GM12865 (cell line): ENCODE data around the gene LSM3.

Source experiments
- DNase-seq: peaks from one replicate; pipeline ENCODE4 v3.0.0; 2010; ENCODE audit warnings: low read depth
- H3K4me3 ChIP-seq: 2 replicates; pipeline ENCODE4 v1.5.1; 2011; ENCODE audit warnings: mild to moderate bottlenecking, low read depth, low read length, control low read depth
- CTCF ChIP-seq: IDR thresholded peaks from 2 replicates; pipeline ENCODE4 v1.5.1; 2011; ENCODE audit warnings: low read length, control low read depth, low read depth, inconsistent platforms; ENCODE audit not compliant: insufficient read depth; ENCODE audit errors: missing control alignments

LSM3 gene

GRCh38 chr3:14166877-14167603 lies 11.6 kb upstream of the LSM3 start:
- no peak for TF ChIP-seq CTCF
- no peak overlapping the region for H3K4me3 ChIP-seq
- no peak for DNase-seq

- no peak for DNase-seq
- TF ChIP-seq CTCF: no peak
- no peak overlapping the region for H3K4me3 ChIP-seq
Measured at GRCh38 chr3:14169435-14169834, 9.2 kb upstream of the LSM3 start.

GRCh38 chr3:14169871-14170270 lies 8.7 kb upstream of the LSM3 start:
- TF ChIP-seq CTCF: no peak
- DNase-seq: no peak
- no peak overlapping the region for H3K4me3 ChIP-seq

- TF ChIP-seq CTCF: no peak
- no peak overlapping the region for H3K4me3 ChIP-seq
- no peak for DNase-seq
Measured at GRCh38 chr3:14170531-14171159, 8.0 kb upstream of the LSM3 start.

- TF ChIP-seq CTCF: no peak
- no peak overlapping the region for H3K4me3 ChIP-seq
- no peak for DNase-seq
Measured at GRCh38 chr3:14172496-14172895, 6.1 kb upstream of the LSM3 start.

- H3K4me3 ChIP-seq: no peak overlapping the region
- no peak for DNase-seq
- TF ChIP-seq CTCF: no peak
Measured at GRCh38 chr3:14174483-14174882, 4.1 kb upstream of the LSM3 start.
